Lower leg skin (tissue), 3 donors: ENCODE results near the gene OR2B2.

ENCODE experiments used
- CTCF ChIP-seq, 3 donors: fragments of 450-650 bp; IDR thresholded peaks; one replicate each; pipeline ENCODE4 v1.5.1; 2016; ENCODE audit warnings: antibody characterized with exemption in 3 of 3, mild to moderate bottlenecking in 3 of 3, moderate library complexity in 2 of 3
- POLR2A ChIP-seq, 2 donors: fragments of 450-650 bp; IDR thresholded peaks; one replicate each; pipeline ENCODE4 v1.6.1; 2016 to 2017; ENCODE audit warnings: antibody characterized with exemption in 2 of 2, mild to moderate bottlenecking in 1 of 2, moderate library complexity in 1 of 2

- TF ChIP-seq CTCF (IDR thresholded peaks at IDR 0.05) = no peak
- TF ChIP-seq POLR2A (IDR thresholded peaks at IDR 0.05) = no peak
Observed at GRCh38 chr6:27889275-27889627, 22.9 kb downstream of the OR2B2 start.
